Tibial nerve (tissue), 4 donors: ENCODE results near the gene IGF1R. TPM values are rescaled to one million over a fixed set of nuclear protein-coding genes. Genes with fewer than 3 reads are reported as not detected.

Experiments
- DNase-seq, 2 donors: peaks; one replicate each; pipeline ENCODE4 v3.0.0-alpha.2; 2019; ENCODE audit warnings: low spot score in 2 of 2
- H3K27ac ChIP-seq, 4 donors: fragments of 200-600 bp; sonication (generic) in 3 of 4; one replicate each; pipeline ENCODE4 v1.5.1; 2017 to 2019; ENCODE audit warnings: mild to moderate bottlenecking in 1 of 4
- H3K27me3 ChIP-seq, 2 donors: fragments of 200-600 bp; sonication (generic) in 1 of 2; one replicate each; pipeline versions ENCODE4 v1.5.1 to v1.6.0; 2017 to 2019
- H3K36me3 ChIP-seq, 3 donors: fragments of 200-600 bp; sonication (generic); one replicate each; pipeline ENCODE4 v1.5.1; 2018 to 2019
- H3K4me1 ChIP-seq, 4 donors: fragments of 200-600 bp; sonication (generic) in 3 of 4; one replicate each; pipeline ENCODE4 v1.5.1; 2017 to 2019
- H3K4me3 ChIP-seq, 4 donors: fragments of 200-600 bp; sonication (generic) in 3 of 4; one replicate each; pipeline ENCODE4 v1.5.1; 2017 to 2019; ENCODE audit warnings: mild to moderate bottlenecking in 1 of 4, moderate library complexity in 1 of 4
- H3K9me3 ChIP-seq, 4 donors: fragments of 200-600 bp; sonication (generic) in 3 of 4; one replicate each; pipeline ENCODE4 v1.5.1; 2017 to 2019
- EP300 ChIP-seq, 2 donors: sonication (generic); formaldehyde crosslinking; IDR thresholded peaks; one replicate each; pipeline ENCODE4 v1.6.1; 2017; ENCODE audit warnings: antibody characterized with exemption in 2 of 2, mild to moderate bottlenecking in 1 of 2
- POLR2A ChIP-seq, 2 donors: fragments of 450-650 bp; IDR thresholded peaks; one replicate each; pipeline ENCODE4 v1.6.1; 2017; ENCODE audit warnings: antibody characterized with exemption in 2 of 2, mild to moderate bottlenecking in 2 of 2, moderate library complexity in 2 of 2
- WGBS, 2 donors: methylation state at CpG; one replicate each; pipeline ENCODE4 v1.1.5; 2018; 5-methylcytosine and 5-hydroxymethylcytosine counted together
- total RNA-seq, 4 donors: library from RNA; depleted of rRNA; stranded (reverse); fragments of >200 nt; gene quantifications; one replicate each; pipeline ENCODE4 v1.1.0, GENCODE V29; 2016
- TF ChIP-seq, protein P1 (sequence below), 5 experiments: fragments of 200-600 bp in 3 of 5; fragments of 450-650 bp in 2 of 5; sonication (generic) in 3 of 5; IDR thresholded peaks; one replicate each; pipeline ENCODE4 v1.5.1; 2016 to 2019; ENCODE audit warnings: antibody characterized with exemption in 5 of 5, mild to moderate bottlenecking in 3 of 5, moderate library complexity in 2 of 5

The IGF1R gene
- total RNA-seq, 4 donors from 2014 or later: 82.5 to 164 (median 111) TPM

DNA sequence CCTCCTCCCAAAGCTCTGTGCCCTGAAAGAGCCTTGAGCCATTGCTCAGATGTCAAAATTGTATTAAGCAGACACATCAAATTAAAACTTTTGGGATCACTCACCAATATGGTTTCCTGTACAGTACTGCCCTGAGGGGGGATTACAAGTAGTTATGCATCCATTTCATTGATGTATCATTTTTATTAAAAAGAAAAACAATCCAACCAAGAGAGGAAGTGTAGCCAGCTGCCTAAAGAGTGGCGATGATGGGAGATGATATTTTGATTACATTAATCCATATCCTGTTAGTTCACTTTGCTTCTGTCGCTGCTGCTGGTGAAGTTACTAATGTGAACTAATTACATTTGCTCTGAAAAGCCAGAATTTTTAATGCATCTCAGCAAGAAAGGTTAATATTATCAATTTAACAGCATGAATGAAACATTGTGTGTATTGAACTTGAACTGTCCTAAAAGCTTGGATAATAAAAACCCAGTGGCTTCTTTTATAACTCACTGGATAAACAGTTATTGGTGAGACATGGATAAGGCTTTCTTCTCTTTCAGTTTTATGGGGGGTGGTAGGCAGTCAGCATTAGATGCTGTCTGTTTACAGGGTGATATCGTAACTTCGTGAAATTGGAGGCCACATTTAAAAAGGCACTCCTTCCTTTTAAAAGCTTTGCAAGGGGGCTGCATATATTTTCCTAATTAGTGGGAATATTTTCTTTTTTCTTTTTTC lies 87.7 kb downstream of the IGF1R start:
- peaks cover 0 to 78% (median 19%) of the 10 kb centered on the region in 4 donors for H3K4me1 ChIP-seq
- no peak overlapping the region for H3K27ac ChIP-seq
- H3K27me3 ChIP-seq: no peaks in the 10 kb centered on the region
- no peak for TF ChIP-seq POLR2A (IDR thresholded peaks at IDR 0.05)
- no peak for TF ChIP-seq EP300 (IDR thresholded peaks at IDR 0.05)
- TF ChIP-seq, protein P1, sequence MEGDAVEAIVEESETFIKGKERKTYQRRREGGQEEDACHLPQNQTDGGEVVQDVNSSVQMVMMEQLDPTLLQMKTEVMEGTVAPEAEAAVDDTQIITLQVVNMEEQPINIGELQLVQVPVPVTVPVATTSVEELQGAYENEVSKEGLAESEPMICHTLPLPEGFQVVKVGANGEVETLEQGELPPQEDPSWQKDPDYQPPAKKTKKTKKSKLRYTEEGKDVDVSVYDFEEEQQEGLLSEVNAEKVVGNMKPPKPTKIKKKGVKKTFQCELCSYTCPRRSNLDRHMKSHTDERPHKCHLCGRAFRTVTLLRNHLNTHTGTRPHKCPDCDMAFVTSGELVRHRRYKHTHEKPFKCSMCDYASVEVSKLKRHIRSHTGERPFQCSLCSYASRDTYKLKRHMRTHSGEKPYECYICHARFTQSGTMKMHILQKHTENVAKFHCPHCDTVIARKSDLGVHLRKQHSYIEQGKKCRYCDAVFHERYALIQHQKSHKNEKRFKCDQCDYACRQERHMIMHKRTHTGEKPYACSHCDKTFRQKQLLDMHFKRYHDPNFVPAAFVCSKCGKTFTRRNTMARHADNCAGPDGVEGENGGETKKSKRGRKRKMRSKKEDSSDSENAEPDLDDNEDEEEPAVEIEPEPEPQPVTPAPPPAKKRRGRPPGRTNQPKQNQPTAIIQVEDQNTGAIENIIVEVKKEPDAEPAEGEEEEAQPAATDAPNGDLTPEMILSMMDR (IDR thresholded peaks at IDR 0.05): no peak
- H3K4me3 ChIP-seq: no peak overlapping the region
- no peaks in the 10 kb centered on the region for H3K36me3 ChIP-seq
- no peak for DNase-seq
- 81 to 82% methylated on average over 4 of the region's 4 CpGs for WGBS, 2 donors
- H3K9me3 ChIP-seq: no peaks in the 10 kb centered on the region

DNA sequence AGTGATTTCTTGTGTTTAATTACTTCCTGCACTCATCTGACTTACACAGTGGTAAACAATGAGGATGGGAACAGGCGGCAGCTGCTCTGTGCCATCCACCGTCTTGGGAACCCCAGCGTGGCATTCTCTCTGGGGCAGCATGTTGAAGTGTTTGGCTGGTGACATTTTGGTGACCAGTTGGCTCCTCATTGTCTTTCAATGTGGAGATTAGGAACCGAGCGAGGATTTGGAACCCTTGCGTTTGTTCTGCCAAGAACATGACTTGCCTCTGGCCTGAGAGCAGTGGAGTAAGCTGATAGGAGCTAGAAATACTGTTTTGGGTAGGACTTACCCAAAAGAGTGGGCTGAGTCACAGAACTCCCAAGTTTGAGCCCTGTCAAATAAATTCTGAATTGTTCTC lies 88.8 kb downstream of the IGF1R start:
- peaks cover 0 to 73% (median 18%) of the 10 kb centered on the region in 4 donors for H3K4me1 ChIP-seq

GRCh38 chr15:98737721-98738120 lies 89.4 kb downstream of the IGF1R start:
- H3K4me1 ChIP-seq: peaks cover 0 to 71% (median 18%) of the 10 kb centered on the region in 4 donors
- no peak overlapping the region for H3K4me3 ChIP-seq
- no peak for TF ChIP-seq POLR2A (IDR thresholded peaks at IDR 0.05)
- WGBS, 2 donors: 84 to 89% methylated on average over 7 of the region's 7 CpGs
- no peaks in the 10 kb centered on the region for H3K27me3 ChIP-seq
- DNase-seq: no peak
- no peaks in the 10 kb centered on the region for H3K9me3 ChIP-seq
- H3K27ac ChIP-seq: no peak overlapping the region
- H3K36me3 ChIP-seq: no peaks in the 10 kb centered on the region

More for the DNA sequence above, 88.8 kb downstream of the IGF1R start:
- no peaks in the 10 kb centered on the region for H3K36me3 ChIP-seq
- no peak for TF ChIP-seq EP300 (IDR thresholded peaks at IDR 0.05)
- TF ChIP-seq POLR2A (IDR thresholded peaks at IDR 0.05): no peak
- TF ChIP-seq, protein P1 (IDR thresholded peaks at IDR 0.05): no peak
- no peak overlapping the region for H3K4me3 ChIP-seq
- no peak for DNase-seq
- 96 to 98% methylated on average over 6 of the region's 6 CpGs for WGBS, 2 donors
- H3K9me3 ChIP-seq: no peaks in the 10 kb centered on the region
- no peaks in the 10 kb centered on the region for H3K27me3 ChIP-seq
- H3K27ac ChIP-seq: no peak overlapping the region

- Histone ChIP-seq H3K9me3 (no peaks in the 10 kb centered on the region), H3K4me1 (peaks cover 0 to 69% (median 18%) of the 10 kb centered on the region in 4 donors), H3K36me3 (no peaks in the 10 kb centered on the region), H3K4me3 (no peak overlapping the region), H3K27me3 (no peaks in the 10 kb centered on the region), H3K27ac (no peak overlapping the region)
- DNase-seq: no peak
- 82 to 87% methylated on average over 9 of the region's 9 CpGs for WGBS, 2 donors
- TF ChIP-seq EP300 (IDR thresholded peaks at IDR 0.05): no peak
- TF ChIP-seq, protein P1 (IDR thresholded peaks at IDR 0.05): no peak
- TF ChIP-seq POLR2A (IDR thresholded peaks at IDR 0.05): no peak
Observed at GRCh38 chr15:98738689-98739401, 90.5 kb downstream of the IGF1R start.

GRCh38 chr15:98740295-98740694 lies 92.0 kb downstream of the IGF1R start:
- no peaks in the 10 kb centered on the region for H3K27me3 ChIP-seq
- TF ChIP-seq EP300 (IDR thresholded peaks at IDR 0.05) (no peak), POLR2A (IDR thresholded peaks at IDR 0.05) (no peak)
- TF ChIP-seq, protein P1 (IDR thresholded peaks at IDR 0.05): no peak
- DNase-seq: no peak
- 47 to 53% methylated on average over 4 of the region's 4 CpGs for WGBS, 2 donors
- no peak overlapping the region for H3K27ac ChIP-seq
- H3K9me3 ChIP-seq: no peaks in the 10 kb centered on the region
- peaks cover 0 to 68% (median 12%) of the 10 kb centered on the region in 4 donors for H3K4me1 ChIP-seq
- H3K36me3 ChIP-seq: no peaks in the 10 kb centered on the region
- no peak overlapping the region for H3K4me3 ChIP-seq
